Activated CD8-positive, alpha-beta memory T cell treated with anti-CD3 and anti-CD28 coated beads for 1 hour (primary cell): ENCODE results near the gene CREBZF.
"Not testable (repeated sequence)": the region's sequence is repeated elsewhere in the genome, so short reads cannot be mapped to it uniquely, and the experiment has no call there.

Source experiments
- DNase-seq, 2 donors: peaks; one replicate each; pipeline ENCODE4 v3.0.0-alpha.2; 2020; ENCODE audit warnings: low read depth in 1 of 2; ENCODE audit errors: extremely low read depth in 1 of 2

CREBZF gene

GRCh38 chr11:85627998-85628770 is 36.7 kb downstream of the CREBZF start, which contains the start of gene TMEM126B:
TMEM126B (plus strand) TSS chr11:85628593; CDS start chr11:85628608, 15 bp downstream.
- DNase-seq, result peak; percentile 91 to 92

- DNase-seq, result no peak
Observed at GRCh38 chr11:85627332-85627997, 37.5 kb downstream of the CREBZF start, which contains the start of gene DLG2. DLG2 (minus strand) TSS chr11:85627344.

GRCh38 chr11:85626496-85626895 is 38.4 kb downstream of the CREBZF start:
- no peak for DNase-seq

- no peak for DNase-seq
Observed at GRCh38 chr11:85620256-85620655, 44.7 kb downstream of the CREBZF start.

- no peak for DNase-seq
Observed at GRCh38 chr11:85619499-85619898, 45.4 kb downstream of the CREBZF start.

GRCh38 chr11:85611643-85612042 is 53.3 kb downstream of the CREBZF start:
- not testable (repeated sequence) for DNase-seq
